Measurements from ENCODE around the gene STK32C.

The STK32C gene

DNA sequence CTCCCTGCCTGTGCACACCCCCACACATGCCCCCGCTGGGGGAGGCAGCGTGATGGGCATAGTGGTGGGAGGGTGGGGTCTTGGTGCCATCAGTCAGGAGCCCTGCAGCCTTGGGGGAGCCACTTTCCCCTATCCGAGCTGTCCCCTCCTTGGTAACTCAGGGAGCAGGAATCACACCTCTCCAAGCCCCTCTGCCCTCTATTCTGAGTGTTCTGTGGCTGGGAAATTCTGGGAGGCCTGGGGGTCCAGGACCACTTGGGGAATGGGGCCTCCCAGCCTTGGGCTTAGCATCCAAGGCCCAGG is 109.7 kb downstream of the STK32C start:
- DNase-seq (ENCODE audit: low read depth) = no peak

GRCh38 chr10:132197271-132198067 is 110.3 kb downstream of the STK32C start:
- DNase-seq (ENCODE audit: low read depth) = no peak

- no peak for DNase-seq (ENCODE audit: low read depth)
These were observed 111.3 kb downstream of the STK32C start for GRCh38 chr10:132196178-132197113.

GRCh38 chr10:132195366-132196075 is 112.2 kb downstream of the STK32C start:
- DNase-seq (ENCODE audit: low read depth) = no peak

GRCh38 chr10:132194726-132195125 is 113.0 kb downstream of the STK32C start:
- DNase-seq (ENCODE audit: low read depth) = no peak

DNA sequence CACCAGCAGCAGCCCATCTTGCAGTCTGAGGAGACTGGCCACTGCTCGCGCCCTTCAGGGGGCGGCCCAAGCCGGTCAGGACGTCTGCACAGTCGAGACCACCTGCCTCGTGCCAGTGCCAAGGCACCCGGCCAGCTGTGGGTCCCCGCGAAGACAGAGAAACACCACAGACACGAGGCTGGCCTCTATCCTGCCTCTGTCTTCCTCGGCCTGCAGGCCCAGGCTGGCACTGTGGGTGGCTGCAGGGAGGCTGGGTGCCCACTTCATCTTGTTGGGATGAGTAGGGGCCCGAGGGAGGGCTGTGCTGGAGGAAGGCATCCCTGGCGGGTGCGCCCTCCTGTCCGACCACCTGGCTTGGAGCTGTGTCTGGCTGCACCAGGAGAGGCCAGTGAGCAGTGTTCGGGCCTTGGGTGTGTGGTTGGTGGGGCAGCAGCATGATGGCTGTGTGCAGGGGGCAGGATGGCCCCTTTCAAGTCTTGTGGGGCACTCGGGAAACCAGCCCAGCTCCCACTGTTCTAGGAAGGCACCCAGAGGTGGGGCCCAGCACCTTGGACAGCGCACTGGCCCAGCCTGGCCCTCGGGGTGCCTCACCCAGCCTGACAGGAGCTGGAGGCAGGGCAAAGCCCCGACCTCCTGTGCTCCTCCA is 113.7 kb downstream of the STK32C start:
- DNase-seq (ENCODE audit: low read depth) = no peak

DNA sequence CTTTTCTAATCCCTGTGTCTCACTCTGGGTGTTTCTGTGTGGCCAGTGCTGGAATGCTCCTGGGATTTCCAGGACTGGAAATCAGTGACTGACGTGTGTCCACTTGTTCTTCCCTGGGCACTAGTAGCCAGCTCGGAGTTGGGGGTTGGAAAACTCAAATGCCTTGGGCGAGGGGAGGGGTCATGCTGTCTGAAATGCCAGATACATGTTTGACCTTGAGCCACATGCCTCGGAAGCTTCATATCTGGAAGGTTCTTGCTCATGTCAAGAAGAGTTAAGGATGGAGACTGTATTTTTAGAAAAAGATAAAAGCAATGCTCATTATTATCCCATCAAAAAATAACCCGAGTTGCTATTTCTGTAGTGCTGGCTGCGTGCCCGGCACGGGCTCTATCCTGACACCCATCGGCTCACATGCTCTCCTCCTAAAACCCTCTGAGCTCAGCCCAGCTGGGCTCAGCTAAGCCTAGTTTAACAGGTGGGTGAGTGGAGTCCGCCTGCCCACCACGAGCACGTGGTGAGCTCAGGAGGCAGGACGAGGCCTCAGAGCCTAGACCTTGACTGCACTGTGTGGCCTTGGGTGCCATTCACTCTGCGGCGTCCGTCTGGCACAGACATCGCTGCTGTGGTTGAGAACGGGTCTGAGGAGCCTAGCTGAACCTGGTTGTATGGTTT is 114.6 kb downstream of the STK32C start:
- no peak for DNase-seq (ENCODE audit: low read depth)

- DNase-seq (ENCODE audit: low read depth) = no peak
These were observed 115.4 kb downstream of the STK32C start for GRCh38 chr10:132192076-132192975.

GRCh38 chr10:132189810-132190422 is 117.8 kb downstream of the STK32C start:
- DNase-seq (ENCODE audit: low read depth) = no peak

- DNase-seq (ENCODE audit: low read depth) = no peak
These were observed 118.7 kb downstream of the STK32C start for GRCh38 chr10:132189016-132189415.

DNA sequence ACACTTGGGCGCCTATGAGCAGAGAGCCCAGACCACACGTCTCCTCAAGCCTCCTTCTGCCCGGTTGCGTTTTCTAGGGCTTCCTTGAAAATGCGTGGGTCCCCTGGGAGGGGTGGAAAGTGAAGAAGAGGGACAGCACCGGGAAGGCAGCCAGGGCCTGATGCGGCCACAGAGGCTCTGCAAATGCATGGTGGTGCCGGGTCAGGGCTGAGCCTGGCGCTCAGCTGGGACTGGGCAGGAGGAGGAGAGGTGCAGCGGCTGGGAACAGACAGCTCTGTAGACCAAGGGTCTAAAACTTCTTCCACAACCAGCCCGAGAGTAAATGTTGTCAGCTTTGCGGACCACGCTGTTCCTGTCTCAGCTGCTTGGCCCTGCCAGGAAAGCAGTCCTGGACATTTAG is 119.4 kb downstream of the STK32C start:
- DNase-seq (ENCODE audit: low read depth) = no peak

DNA sequence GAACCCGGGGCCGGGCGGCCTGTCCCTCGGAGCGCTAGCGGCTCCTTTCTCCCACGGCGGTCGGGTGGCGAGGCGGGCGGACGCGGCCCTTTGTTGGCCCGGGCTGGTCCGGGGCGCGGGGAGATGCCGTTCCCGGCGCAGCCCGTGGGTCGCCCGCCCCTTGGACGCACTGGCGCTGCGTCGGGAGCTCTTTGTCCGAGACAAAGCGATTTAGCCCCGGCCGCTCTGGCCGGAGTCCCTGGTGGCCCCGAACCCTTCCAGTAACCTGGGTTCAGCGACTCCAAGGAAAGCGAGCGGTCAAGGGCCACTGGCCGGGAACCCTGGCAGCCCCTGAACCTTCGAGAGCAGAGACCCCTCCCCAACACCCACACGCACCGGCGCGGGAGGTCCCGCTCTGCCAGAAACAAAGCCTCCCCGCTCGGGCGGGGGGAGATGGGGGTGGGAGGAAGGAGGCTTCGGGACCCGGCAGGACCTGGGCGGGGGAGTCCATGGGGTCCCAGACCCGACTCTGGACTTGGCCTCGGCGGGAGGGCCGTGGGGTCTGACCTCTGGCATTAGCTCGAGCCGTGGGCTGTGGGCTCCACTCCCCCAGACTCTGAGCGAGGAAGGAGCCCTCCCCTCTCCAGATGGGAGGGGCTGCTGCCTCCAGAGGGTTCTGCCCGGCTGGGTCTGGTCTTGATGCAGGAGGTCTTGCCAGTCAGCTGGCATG is 120.2 kb downstream of the STK32C start:
- no peak for DNase-seq (ENCODE audit: low read depth)

- DNase-seq (ENCODE audit: low read depth) = no peak
These were observed 121.0 kb downstream of the STK32C start, which contains the start of gene DPYSL4 for GRCh38 chr10:132186488-132187429. DPYSL4 (plus strand) TSS chr10:132186948; CDS start chr10:132187064, 116 bp downstream.

- DNase-seq (ENCODE audit: low read depth) = peak; percentile 21
These were observed 121.9 kb downstream of the STK32C start for GRCh38 chr10:132185601-132186487.

- no peak for DNase-seq (ENCODE audit: low read depth)
These were observed 122.7 kb downstream of the STK32C start for GRCh38 chr10:132184816-132185593.

GRCh38 chr10:132183046-132183445 is 124.7 kb downstream of the STK32C start:
- DNase-seq (ENCODE audit: low read depth) = no peak

Measured in activated T-helper 1 cell treated with Interleukin-2 at 50 U/mL for 16 hours (primary cell).